Activated CD4-positive, alpha-beta T cell treated with anti-CD3 and anti-CD28 coated beads for 1 hour (primary cell): ENCODE results near the gene MRPS2.
A peak's percentile ranks its signal among the peaks of the same experiment; 100 is the strongest.

ENCODE experiments used
- DNase-seq: peaks from one replicate; pipeline ENCODE4 v3.0.0-alpha.2; 2020

The MRPS2 gene

GRCh38 chr9:135480940-135481310 lies 19.6 kb upstream of the MRPS2 start:
- no peak for DNase-seq

GRCh38 chr9:135482015-135482754 lies 18.3 kb upstream of the MRPS2 start:
- DNase-seq: no peak

GRCh38 chr9:135484460-135485277 lies 15.8 kb upstream of the MRPS2 start:
- DNase-seq: no peak

- DNase-seq: no peak
Measured at GRCh38 chr9:135485385-135485784, 15.1 kb upstream of the MRPS2 start.

GRCh38 chr9:135485832-135486231 lies 14.7 kb upstream of the MRPS2 start:
- no peak for DNase-seq

- DNase-seq: no peak
Measured at GRCh38 chr9:135486267-135487065, 14.0 kb upstream of the MRPS2 start.

GRCh38 chr9:135487281-135488012 lies 13.0 kb upstream of the MRPS2 start:
- DNase-seq: no peak

- DNase-seq: no peak
Measured at GRCh38 chr9:135488013-135488330, 12.5 kb upstream of the MRPS2 start.

GRCh38 chr9:135488527-135488926 lies 12.0 kb upstream of the MRPS2 start:
- DNase-seq: no peak

- no peak for DNase-seq
Measured at GRCh38 chr9:135489188-135489906, 11.1 kb upstream of the MRPS2 start.

GRCh38 chr9:135490166-135490870 lies 10.2 kb upstream of the MRPS2 start:
- no peak for DNase-seq

- no peak for DNase-seq
Measured at GRCh38 chr9:135490980-135491464, 9.5 kb upstream of the MRPS2 start.

GRCh38 chr9:135491764-135492163 lies 8.7 kb upstream of the MRPS2 start:
- no peak for DNase-seq

- DNase-seq: no peak
Measured at GRCh38 chr9:135492886-135493669, 7.4 kb upstream of the MRPS2 start.

GRCh38 chr9:135494791-135495559 lies 5.5 kb upstream of the MRPS2 start:
- no peak for DNase-seq

GRCh38 chr9:135498381-135499126 lies 1.9 kb upstream of the MRPS2 start:
- DNase-seq: no peak

- DNase-seq: peak; percentile 84
Measured at GRCh38 chr9:135499326-135500070, 984 bp upstream of the MRPS2 start.

GRCh38 chr9:135500071-135500524 lies 384 bp upstream of the MRPS2 start:
- no peak for DNase-seq
